Astrocyte of the hippocampus (primary cell): ENCODE data around the gene SFI1.
A peak's percentile ranks its signal among the peaks of the same experiment; 100 is the strongest.
"Not testable (repeated sequence)": the region's sequence is repeated elsewhere in the genome, so short reads cannot be mapped to it uniquely, and the experiment has no call there.

Experiments used
- DNase-seq: peaks from one replicate; pipeline ENCODE4 v3.0.0; 2011; ENCODE audit warnings: low read depth, low spot score

The SFI1 gene

GRCh38 chr22:31588970-31589675 is 92.8 kb downstream of the SFI1 start:
- no peak for DNase-seq

GRCh38 chr22:31590161-31590560 is 93.8 kb downstream of the SFI1 start:
- DNase-seq, result not testable (repeated sequence)

- DNase-seq, result no peak
Observed at GRCh38 chr22:31595271-31595670, 98.9 kb downstream of the SFI1 start.

GRCh38 chr22:31602259-31602952 is 106.1 kb downstream of the SFI1 start:
- peak; percentile 92 for DNase-seq

- no peak for DNase-seq
Observed at GRCh38 chr22:31603081-31603525, 106.8 kb downstream of the SFI1 start.

GRCh38 chr22:31603574-31603973 is 107.2 kb downstream of the SFI1 start:
- no peak for DNase-seq

- DNase-seq, result no peak
Observed at GRCh38 chr22:31604137-31604705, 107.9 kb downstream of the SFI1 start.

- DNase-seq, result no peak
Observed at GRCh38 chr22:31604746-31605705, 108.7 kb downstream of the SFI1 start.

GRCh38 chr22:31605851-31606585 is 109.7 kb downstream of the SFI1 start:
- DNase-seq, result no peak

GRCh38 chr22:31607696-31608095 is 111.4 kb downstream of the SFI1 start:
- DNase-seq, result no peak

GRCh38 chr22:31609716-31610115 is 113.4 kb downstream of the SFI1 start:
- DNase-seq, result no peak

GRCh38 chr22:31610611-31611010 is 114.3 kb downstream of the SFI1 start:
- DNase-seq, result no peak

GRCh38 chr22:31611061-31611760 is 114.9 kb downstream of the SFI1 start:
- DNase-seq, result no peak

GRCh38 chr22:31612891-31613285 is 116.6 kb downstream of the SFI1 start:
- DNase-seq, result no peak

- no peak for DNase-seq
Observed at GRCh38 chr22:31613286-31613903, 117.1 kb downstream of the SFI1 start.

GRCh38 chr22:31613904-31614296 is 117.6 kb downstream of the SFI1 start:
- DNase-seq, result no peak

- no peak for DNase-seq
Observed at GRCh38 chr22:31614781-31615490, 118.6 kb downstream of the SFI1 start.

- DNase-seq, result no peak
Observed at GRCh38 chr22:31615491-31615860, 119.1 kb downstream of the SFI1 start.

- DNase-seq, result no peak
Observed at GRCh38 chr22:31615940-31616314, 119.6 kb downstream of the SFI1 start.
